Stimulated activated CD8-positive, alpha-beta memory T cell treated with anti-CD3 and anti-CD28 coated beads, Interleukin-4, amount 100 ng/mL, for 24 hours (primary cell): Measurements from ENCODE around the gene NPHP4.
"Not testable (repeated sequence)": the region's sequence is repeated elsewhere in the genome, so short reads cannot be mapped to it uniquely, and the experiment has no call there.

ENCODE experiments used
- DNase-seq: peaks from one replicate; pipeline ENCODE4 v3.0.0-alpha.2; 2020; ENCODE audit warnings: low read depth

Gene NPHP4

GRCh38 chr1:5933050-5933449 lies 59.2 kb downstream of the NPHP4 start:
- no peak for DNase-seq

GRCh38 chr1:5928714-5929400 lies 63.4 kb downstream of the NPHP4 start:
- no peak for DNase-seq

- no peak for DNase-seq
Observed at GRCh38 chr1:5927506-5928370, 64.5 kb downstream of the NPHP4 start.

- no peak for DNase-seq
Observed at GRCh38 chr1:5926686-5927435, 65.4 kb downstream of the NPHP4 start.

GRCh38 chr1:5922700-5923330 lies 69.4 kb downstream of the NPHP4 start:
- DNase-seq: not testable (repeated sequence)

- DNase-seq: no peak
Observed at GRCh38 chr1:5921671-5922070, 70.6 kb downstream of the NPHP4 start.

- no peak for DNase-seq
Observed at GRCh38 chr1:5921129-5921528, 71.1 kb downstream of the NPHP4 start.

GRCh38 chr1:5920201-5920600 lies 72.0 kb downstream of the NPHP4 start:
- no peak for DNase-seq

- no peak for DNase-seq
Observed at GRCh38 chr1:5918275-5918649, 74.0 kb downstream of the NPHP4 start.

GRCh38 chr1:5917591-5918274 lies 74.5 kb downstream of the NPHP4 start:
- no peak for DNase-seq

- DNase-seq: no peak
Observed at GRCh38 chr1:5917281-5917590, 75.0 kb downstream of the NPHP4 start.

GRCh38 chr1:5916572-5917280 lies 75.5 kb downstream of the NPHP4 start:
- no peak for DNase-seq

GRCh38 chr1:5915587-5916571 lies 76.3 kb downstream of the NPHP4 start:
- no peak for DNase-seq

GRCh38 chr1:5914676-5915365 lies 77.4 kb downstream of the NPHP4 start:
- no peak for DNase-seq

GRCh38 chr1:5913876-5914275 lies 78.3 kb downstream of the NPHP4 start:
- DNase-seq: no peak

- DNase-seq: no peak
Observed at GRCh38 chr1:5913078-5913845, 79.0 kb downstream of the NPHP4 start.

- DNase-seq: no peak
Observed at GRCh38 chr1:5911871-5912271, 80.4 kb downstream of the NPHP4 start.

- DNase-seq: no peak
Observed at GRCh38 chr1:5911157-5911556, 81.1 kb downstream of the NPHP4 start.

GRCh38 chr1:5910666-5911065 lies 81.6 kb downstream of the NPHP4 start:
- no peak for DNase-seq
